Nephron progenitor cell (in vitro differentiated cells): ENCODE measurements around the gene TBC1D20.

ENCODE experiments used
- DNase-seq: peaks from one replicate; pipeline ENCODE4 v3.0.0; 2021
- H3K27ac Mint-ChIP-seq: 2 replicates; pipeline ENCODE4 v1.8.0; 2021; ENCODE audit warnings: mild to moderate bottlenecking, moderate library complexity, mixed read lengths
- H3K27me3 Mint-ChIP-seq: 2 replicates; pipeline ENCODE4 v1.8.0; 2021; ENCODE audit warnings: mild to moderate bottlenecking, low read depth, mixed read lengths; ENCODE audit not compliant: poor library complexity
- H3K36me3 Mint-ChIP-seq: 2 replicates; pipeline ENCODE4 v1.8.0; 2021; ENCODE audit warnings: low read depth, mixed read lengths
- H3K4me1 Mint-ChIP-seq: 2 replicates; pipeline ENCODE4 v1.8.0; 2021; ENCODE audit warnings: mixed read lengths
- H3K4me3 Mint-ChIP-seq: 2 replicates; pipeline ENCODE4 v1.8.0; 2021; ENCODE audit warnings: mild to moderate bottlenecking, moderate library complexity, mixed read lengths
- H3K9me3 Mint-ChIP-seq: 2 replicates; pipeline ENCODE4 v1.8.0; 2021; ENCODE audit warnings: mild to moderate bottlenecking, moderate library complexity, mixed read lengths
- TF ChIP-seq, protein P1 (sequence below): fragments of 200-600 bp; sonication (generic); IDR thresholded peaks from 2 replicates; pipeline ENCODE4 v1.5.0; 2021; ENCODE audit warnings: antibody characterized with exemption

Gene TBC1D20

GRCh38 chr20:437787-438486 is 24.4 kb downstream of the TBC1D20 start:
- Mint-ChIP-seq H3K27me3 (peaks cover 4% of the 10 kb centered on the region), H3K36me3 (peaks cover 72% of the 10 kb centered on the region), H3K9me3 (no peaks in the 10 kb centered on the region), H3K27ac (no peak overlapping the region), H3K4me3 (no peak overlapping the region), H3K4me1 (peaks cover 15% of the 10 kb centered on the region)
- no peak for DNase-seq
- TF ChIP-seq, protein P1, sequence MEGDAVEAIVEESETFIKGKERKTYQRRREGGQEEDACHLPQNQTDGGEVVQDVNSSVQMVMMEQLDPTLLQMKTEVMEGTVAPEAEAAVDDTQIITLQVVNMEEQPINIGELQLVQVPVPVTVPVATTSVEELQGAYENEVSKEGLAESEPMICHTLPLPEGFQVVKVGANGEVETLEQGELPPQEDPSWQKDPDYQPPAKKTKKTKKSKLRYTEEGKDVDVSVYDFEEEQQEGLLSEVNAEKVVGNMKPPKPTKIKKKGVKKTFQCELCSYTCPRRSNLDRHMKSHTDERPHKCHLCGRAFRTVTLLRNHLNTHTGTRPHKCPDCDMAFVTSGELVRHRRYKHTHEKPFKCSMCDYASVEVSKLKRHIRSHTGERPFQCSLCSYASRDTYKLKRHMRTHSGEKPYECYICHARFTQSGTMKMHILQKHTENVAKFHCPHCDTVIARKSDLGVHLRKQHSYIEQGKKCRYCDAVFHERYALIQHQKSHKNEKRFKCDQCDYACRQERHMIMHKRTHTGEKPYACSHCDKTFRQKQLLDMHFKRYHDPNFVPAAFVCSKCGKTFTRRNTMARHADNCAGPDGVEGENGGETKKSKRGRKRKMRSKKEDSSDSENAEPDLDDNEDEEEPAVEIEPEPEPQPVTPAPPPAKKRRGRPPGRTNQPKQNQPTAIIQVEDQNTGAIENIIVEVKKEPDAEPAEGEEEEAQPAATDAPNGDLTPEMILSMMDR: no peak

GRCh38 chr20:436476-436875 is 25.9 kb downstream of the TBC1D20 start:
- peaks cover 18% of the 10 kb centered on the region for H3K4me1 Mint-ChIP-seq
- H3K27me3 Mint-ChIP-seq: peaks cover 4% of the 10 kb centered on the region
- no peak for DNase-seq
- TF ChIP-seq, protein P1: no peak
- no peak overlapping the region for H3K4me3 Mint-ChIP-seq
- no peaks in the 10 kb centered on the region for H3K9me3 Mint-ChIP-seq
- H3K27ac Mint-ChIP-seq: no peak overlapping the region
- H3K36me3 Mint-ChIP-seq: peaks cover 57% of the 10 kb centered on the region

GRCh38 chr20:435558-435957 is 26.8 kb downstream of the TBC1D20 start:
- Mint-ChIP-seq H3K27me3 (peaks cover 4% of the 10 kb centered on the region), H3K27ac (no peak overlapping the region)
- DNase-seq: no peak

DNA sequence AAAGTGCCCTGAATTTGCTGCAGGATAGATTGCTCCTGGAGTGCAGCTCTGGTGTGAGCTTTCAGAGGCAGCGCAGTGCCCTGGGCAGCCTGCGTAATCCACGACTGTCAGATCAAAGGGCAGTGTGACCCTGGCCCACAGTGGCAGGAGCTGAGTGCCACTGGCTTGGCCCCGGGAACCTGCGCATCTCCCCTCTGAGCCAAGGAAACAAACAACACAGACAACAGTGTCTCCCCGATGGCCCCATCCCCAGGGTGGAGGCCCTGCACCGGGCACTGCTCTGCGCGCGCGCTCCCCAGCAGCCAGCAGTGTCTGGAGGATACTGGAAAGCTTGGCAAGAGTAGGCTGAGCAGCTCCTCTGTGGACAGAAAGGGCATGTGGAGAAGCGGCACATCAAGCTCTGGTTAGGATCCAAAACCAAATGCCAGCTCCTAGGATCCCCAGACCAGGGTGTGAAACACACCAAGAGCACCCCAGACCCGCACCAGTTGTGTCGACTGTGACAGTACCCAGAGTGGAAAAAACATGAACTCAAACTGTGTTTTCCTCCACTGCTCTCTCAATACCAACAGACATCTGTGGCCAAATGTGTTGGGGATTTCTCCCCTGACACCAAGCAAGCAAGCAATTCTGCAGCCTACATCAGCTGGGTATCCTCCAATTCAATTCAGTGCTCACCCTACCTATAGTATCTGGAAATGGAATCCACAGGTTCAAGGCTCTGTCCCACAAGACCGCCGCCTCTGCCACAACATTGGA is 27.5 kb downstream of the TBC1D20 start:
- H3K9me3 Mint-ChIP-seq: no peaks in the 10 kb centered on the region
- peak overlapping the region; percentile 95 for H3K27ac Mint-ChIP-seq
- no peak overlapping the region for H3K4me3 Mint-ChIP-seq
- H3K36me3 Mint-ChIP-seq: peaks cover 51% of the 10 kb centered on the region
- H3K27me3 Mint-ChIP-seq: peaks cover 4% of the 10 kb centered on the region
- DNase-seq: no peak
- TF ChIP-seq, protein P1: no peak
- peaks cover 29% of the 10 kb centered on the region for H3K4me1 Mint-ChIP-seq

More at GRCh38 chr20:435558-435957, 26.8 kb downstream of the TBC1D20 start:
- TF ChIP-seq, protein P1: no peak
- Mint-ChIP-seq H3K4me1 (peaks cover 27% of the 10 kb centered on the region), H3K36me3 (peaks cover 54% of the 10 kb centered on the region), H3K9me3 (no peaks in the 10 kb centered on the region), H3K4me3 (no peak overlapping the region)

- TF ChIP-seq, protein P1: no peak
- no peaks in the 10 kb centered on the region for H3K9me3 Mint-ChIP-seq
- peaks cover 29% of the 10 kb centered on the region for H3K4me1 Mint-ChIP-seq
- no peak overlapping the region for H3K4me3 Mint-ChIP-seq
- peaks cover 45% of the 10 kb centered on the region for H3K36me3 Mint-ChIP-seq
- no peak for DNase-seq
- peaks cover 4% of the 10 kb centered on the region for H3K27me3 Mint-ChIP-seq
- H3K27ac Mint-ChIP-seq: peak overlapping the region; percentile 67
Observed at GRCh38 chr20:434221-434620, 28.1 kb downstream of the TBC1D20 start.
